MM.1S (cell line): ENCODE data around the gene KDM4C.

Experiments used
- EZH2 ChIP-seq: fragments of 300-600 bp; sonication (generic); optimal IDR thresholded peaks from 2 replicates; pipeline ENCODE3; 2017; ENCODE audit warnings: low read depth, mild to moderate bottlenecking, antibody characterized with exemption, low read length, mixed read lengths
- EZH2phosphoT487 ChIP-seq: fragments of 300-600 bp; sonication (generic); IDR thresholded peaks from 2 replicates; pipeline ENCODE4 v1.6.1; 2018; ENCODE audit warnings: antibody characterized with exemption, low read length
- TF ChIP-seq, protein P1 (sequence below): fragments of 300-600 bp; sonication (generic); IDR thresholded peaks from 2 replicates; pipeline ENCODE4 v1.5.1; 2016; ENCODE audit warnings: antibody characterized with exemption, low read length, mixed read lengths

DNA sequence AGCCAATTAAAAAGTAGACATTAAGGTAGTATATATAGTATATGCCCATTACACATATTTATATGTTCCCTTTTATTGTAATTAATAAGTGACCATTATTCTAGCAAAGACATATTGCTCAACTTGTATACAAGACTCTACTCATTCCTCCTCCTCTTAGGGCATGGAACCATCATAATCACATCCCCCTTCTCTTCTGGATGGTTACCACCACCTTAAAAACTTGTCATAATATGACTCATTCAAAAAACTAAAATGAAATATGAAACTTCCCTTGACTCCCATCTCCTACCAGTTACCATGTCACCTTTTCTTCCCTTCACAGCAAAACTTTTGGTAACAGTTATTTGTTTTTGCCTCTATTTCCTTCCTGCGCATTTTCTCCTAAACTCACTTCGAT, 438.7 kb downstream of the KDM4C start:
- TF ChIP-seq, protein P1, sequence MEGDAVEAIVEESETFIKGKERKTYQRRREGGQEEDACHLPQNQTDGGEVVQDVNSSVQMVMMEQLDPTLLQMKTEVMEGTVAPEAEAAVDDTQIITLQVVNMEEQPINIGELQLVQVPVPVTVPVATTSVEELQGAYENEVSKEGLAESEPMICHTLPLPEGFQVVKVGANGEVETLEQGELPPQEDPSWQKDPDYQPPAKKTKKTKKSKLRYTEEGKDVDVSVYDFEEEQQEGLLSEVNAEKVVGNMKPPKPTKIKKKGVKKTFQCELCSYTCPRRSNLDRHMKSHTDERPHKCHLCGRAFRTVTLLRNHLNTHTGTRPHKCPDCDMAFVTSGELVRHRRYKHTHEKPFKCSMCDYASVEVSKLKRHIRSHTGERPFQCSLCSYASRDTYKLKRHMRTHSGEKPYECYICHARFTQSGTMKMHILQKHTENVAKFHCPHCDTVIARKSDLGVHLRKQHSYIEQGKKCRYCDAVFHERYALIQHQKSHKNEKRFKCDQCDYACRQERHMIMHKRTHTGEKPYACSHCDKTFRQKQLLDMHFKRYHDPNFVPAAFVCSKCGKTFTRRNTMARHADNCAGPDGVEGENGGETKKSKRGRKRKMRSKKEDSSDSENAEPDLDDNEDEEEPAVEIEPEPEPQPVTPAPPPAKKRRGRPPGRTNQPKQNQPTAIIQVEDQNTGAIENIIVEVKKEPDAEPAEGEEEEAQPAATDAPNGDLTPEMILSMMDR = no peak
- TF ChIP-seq EZH2phosphoT487 = no peak
- TF ChIP-seq EZH2 = no peak
